Neutrophil (primary cell): ENCODE data around the gene GGT1.
"Not testable (repeated sequence)": the region's sequence is repeated elsewhere in the genome, so short reads cannot be mapped to it uniquely, and the experiment has no call there.

ENCODE experiments used
- H3K27ac ChIP-seq: fragments of 200-600 bp; sonication (generic); 2 replicates; pipeline ENCODE4 v1.5.1; 2016; ENCODE audit warnings: mild to moderate bottlenecking, moderate library complexity
- H3K27me3 ChIP-seq: fragments of 200-600 bp; sonication (generic); 2 replicates; pipeline ENCODE4 v1.6.0; 2016; ENCODE audit warnings: mild to moderate bottlenecking
- H3K36me3 ChIP-seq: fragments of 200-600 bp; sonication (generic); 2 replicates; pipeline ENCODE4 v1.5.1; 2017
- H3K4me1 ChIP-seq, 2 experiments: fragments of 200-600 bp in 1 of 2; sonication (generic) in 1 of 2; 1 replicate in 1 of 2; 2 replicates in 1 of 2; pipeline versions ENCODE4 v1.5.1 to v1.6.1; 2013 to 2016; ENCODE audit warnings: low read depth in 1 of 2, low read length in 1 of 2, mild to moderate bottlenecking in 1 of 2, moderate library complexity in 1 of 2; ENCODE audit not compliant: control insufficient read depth in 1 of 2, insufficient read depth in 1 of 2
- H3K4me3 ChIP-seq, 2 experiments: fragments of 200-600 bp in 1 of 2; sonication (generic) in 1 of 2; 1 replicate in 1 of 2; 2 replicates in 1 of 2; pipeline ENCODE4 v1.5.1; 2013 to 2016; ENCODE audit warnings: low read depth in 1 of 2, low read length in 1 of 2, mild to moderate bottlenecking in 1 of 2, moderate library complexity in 1 of 2
- H3K9me3 ChIP-seq: fragments of 200-600 bp; sonication (generic); 2 replicates; pipeline ENCODE4 v1.5.1; 2016

Gene GGT1

GRCh38 chr22:24649371-24649770 is 46.4 kb downstream of the GGT1 start:
- not testable (repeated sequence) for H3K4me1 ChIP-seq, H3K36me3 ChIP-seq, H3K27me3 ChIP-seq, H3K9me3 ChIP-seq, H3K4me3 ChIP-seq, H3K27ac ChIP-seq

GRCh38 chr22:24650884-24651283 is 47.9 kb downstream of the GGT1 start:
- not testable (repeated sequence) for H3K9me3 ChIP-seq, H3K36me3 ChIP-seq, H3K4me1 ChIP-seq, H3K27me3 ChIP-seq, H3K27ac ChIP-seq, H3K4me3 ChIP-seq

GRCh38 chr22:24665395-24665794 is 62.4 kb downstream of the GGT1 start:
- not testable (repeated sequence) for H3K9me3 ChIP-seq

GRCh38 chr22:24667904-24668303 is 64.9 kb downstream of the GGT1 start:
- H3K27ac ChIP-seq, H3K9me3 ChIP-seq, H3K36me3 ChIP-seq, H3K27me3 ChIP-seq, H3K4me3 ChIP-seq, H3K4me1 ChIP-seq: not testable (repeated sequence)

More at GRCh38 chr22:24665395-24665794, 62.4 kb downstream of the GGT1 start:
- not testable (repeated sequence) for H3K4me1 ChIP-seq, H3K36me3 ChIP-seq, H3K27me3 ChIP-seq, H3K4me3 ChIP-seq, H3K27ac ChIP-seq

GRCh38 chr22:24672532-24672931 is 69.5 kb downstream of the GGT1 start:
- not testable (repeated sequence) for H3K4me1 ChIP-seq, H3K9me3 ChIP-seq, H3K36me3 ChIP-seq, H3K27ac ChIP-seq, H3K4me3 ChIP-seq, H3K27me3 ChIP-seq
